CD4-positive, alpha-beta memory T cell (primary cell): ENCODE data around the gene MOSPD3. TPM values are rescaled to one million over a fixed set of nuclear protein-coding genes. Genes with fewer than 3 reads are reported as not detected.

Experiments
- polyA plus RNA-seq, 2 donors: library from polyadenylated mRNA; unstranded; fragments of 300-500 nt; fragmentation: Illumina TruSeq; gene quantifications; one replicate each; pipeline ENCODE4 v1.2.3, GENCODE V29; 2021
- total RNA-seq, 2 experiments: library from RNA; stranded (reverse); gene quantifications; one replicate each; pipeline ENCODE4 v1.2.3, GENCODE V29; 2021

The MOSPD3 gene
- total and polyA plus RNA-seq, 4 experiments from 2014 or later, result 13.4 to 32.1 (median 20.1) TPM

Other genes with a start within 250 kb of the MOSPD3 start
- gene PILRA, start 239.1 kb upstream of the MOSPD3 start, total RNA-seq, result 1 to 10 TPM; 5.7 to 5.8 TPM
- under 1 TPM in 1 of 2 donors, not detected in 1; 0.32 TPM for gene PILRA, start 239.1 kb upstream of the MOSPD3 start, polyA plus RNA-seq
- 10 to 100 TPM; 10.1 to 12.4 TPM for gene ZCWPW1, start 183.8 kb upstream of the MOSPD3 start, total RNA-seq
- 1 to 10 TPM; 5.0 to 6.1 TPM for gene ZCWPW1, start 183.8 kb upstream of the MOSPD3 start, polyA plus RNA-seq
- 10 to 100 TPM; 57.3 to 58.8 TPM for gene MEPCE, start 182.7 kb upstream of the MOSPD3 start, total RNA-seq
- gene MEPCE, start 182.7 kb upstream of the MOSPD3 start, polyA plus RNA-seq, result 10 to 100 TPM in 1 of 2 donors, 1 to 10 TPM in 1; 7.9 to 11.8 TPM
- 10 to 100 TPM; 77.7 to 83.8 TPM for gene PPP1R35, start 176.0 kb upstream of the MOSPD3 start, total RNA-seq
- 10 to 100 TPM; 28.6 to 49.7 TPM for gene PPP1R35, start 176.0 kb upstream of the MOSPD3 start, polyA plus RNA-seq
- gene SPACDR, start 148.3 kb upstream of the MOSPD3 start, total RNA-seq, result 1 to 10 TPM; 4.6 to 5.7 TPM
- gene SPACDR, start 148.3 kb upstream of the MOSPD3 start, polyA plus RNA-seq, result under 1 TPM; 0.26 to 0.34 TPM
- 100 to 1,000 TPM; 144 to 154 TPM for gene TSC22D4, start 133.3 kb upstream of the MOSPD3 start, total RNA-seq
- gene TSC22D4, start 133.3 kb upstream of the MOSPD3 start, polyA plus RNA-seq, result 10 to 100 TPM; 30.0 to 34.5 TPM
- under 1 TPM; 0.38 to 0.58 TPM for gene NYAP1, start 128.6 kb upstream of the MOSPD3 start, total RNA-seq
- not detected for gene NYAP1, start 128.6 kb upstream of the MOSPD3 start, polyA plus RNA-seq
- gene AGFG2, start 73.3 kb upstream of the MOSPD3 start, total RNA-seq, result 10 to 100 TPM; 56.6 to 58.3 TPM
- 10 to 100 TPM; 19.7 to 35.6 TPM for gene AGFG2, start 73.3 kb upstream of the MOSPD3 start, polyA plus RNA-seq
- 100 to 1,000 TPM; 119 to 126 TPM for gene SAP25, start 38.6 kb upstream of the MOSPD3 start, total RNA-seq
- gene SAP25, start 38.6 kb upstream of the MOSPD3 start, polyA plus RNA-seq, result under 1 TPM in 1 of 2 donors, not detected in 1; 0.72 TPM
- gene LRCH4, start 26.4 kb upstream of the MOSPD3 start, total RNA-seq, result 100 to 1,000 TPM; 392 to 412 TPM
- 100 to 1,000 TPM; 119 to 167 TPM for gene LRCH4, start 26.4 kb upstream of the MOSPD3 start, polyA plus RNA-seq
- 1 to 10 TPM; 1.6 to 2.1 TPM for gene FBXO24, start 26.2 kb upstream of the MOSPD3 start, total RNA-seq
- gene FBXO24, start 26.2 kb upstream of the MOSPD3 start, polyA plus RNA-seq, result under 1 TPM; 0.36 to 0.77 TPM
- 10 to 100 TPM in 1 of 2 experiments, 1 to 10 TPM in 1; 7.2 to 10.6 TPM for gene PCOLCE, start 10.2 kb upstream of the MOSPD3 start, total RNA-seq
- gene PCOLCE, start 10.2 kb upstream of the MOSPD3 start, polyA plus RNA-seq, result 1 to 10 TPM; 1.3 to 1.6 TPM
- 1 to 10 TPM; 5.4 to 6.2 TPM for gene TFR2, start 29.0 kb downstream of the MOSPD3 start, total RNA-seq
- 1 to 10 TPM in 1 of 2 donors, under 1 TPM in 1; 0.75 to 2.8 TPM for gene TFR2, start 29.0 kb downstream of the MOSPD3 start, polyA plus RNA-seq
- not detected for gene ACTL6B, start 43.9 kb downstream of the MOSPD3 start, total RNA-seq
- gene ACTL6B, start 43.9 kb downstream of the MOSPD3 start, polyA plus RNA-seq, result not detected
- gene GNB2, start 61.2 kb downstream of the MOSPD3 start, total RNA-seq, result 100 to 1,000 TPM; 138 to 144 TPM
- gene GNB2, start 61.2 kb downstream of the MOSPD3 start, polyA plus RNA-seq, result 10 to 100 TPM; 48.3 to 60.7 TPM
- 100 to 1,000 TPM; 116 to 118 TPM for gene GIGYF1, start 81.7 kb downstream of the MOSPD3 start, total RNA-seq
- gene GIGYF1, start 81.7 kb downstream of the MOSPD3 start, polyA plus RNA-seq, result 1 to 10 TPM in 1 of 2 donors, under 1 TPM in 1; 0.19 to 3.1 TPM
- 10 to 100 TPM; 14.6 to 16.0 TPM for gene POP7, start 93.6 kb downstream of the MOSPD3 start, total RNA-seq
- gene POP7, start 93.6 kb downstream of the MOSPD3 start, polyA plus RNA-seq, result 10 to 100 TPM; 43.7 to 49.9 TPM
- not detected for gene EPO, start 107.9 kb downstream of the MOSPD3 start, total RNA-seq
- not detected for gene EPO, start 107.9 kb downstream of the MOSPD3 start, polyA plus RNA-seq
- not detected for gene ZAN, start 121.1 kb downstream of the MOSPD3 start, total RNA-seq
- gene ZAN, start 121.1 kb downstream of the MOSPD3 start, polyA plus RNA-seq, result not detected
- gene EPHB4, start 215.0 kb downstream of the MOSPD3 start, total RNA-seq, result 1 to 10 TPM; 3.3 to 5.2 TPM
- gene EPHB4, start 215.0 kb downstream of the MOSPD3 start, polyA plus RNA-seq, result under 1 TPM in 1 of 2 donors, not detected in 1; 0.08 TPM
- 10 to 100 TPM; 63.7 to 64.6 TPM for gene SLC12A9, start 240.2 kb downstream of the MOSPD3 start, total RNA-seq
- gene SLC12A9, start 240.2 kb downstream of the MOSPD3 start, polyA plus RNA-seq, result 1 to 10 TPM; 7.0 to 9.1 TPM